Measurements from ENCODE around the gene SYNPR.

- TF ChIP-seq CTCF (IDR thresholded peaks at IDR 0.05) (no peak), POLR2A (IDR thresholded peaks at IDR 0.05) (no peak)
Measured at GRCh38 chr3:63471781-63472180, 193.7 kb downstream of the SYNPR start.
